Right atrium auricular region (tissue), 2 donors: ENCODE data around the gene CDK5RAP2. TPM values are rescaled to one million over a fixed set of nuclear protein-coding genes. Genes with fewer than 3 reads are reported as not detected.

ENCODE experiments used
- DNase-seq: peaks from one replicate; pipeline ENCODE4 v3.0.0-alpha.2; 2019; ENCODE audit warnings: low spot score
- H3K27ac ChIP-seq, 2 donors: fragments of 200-600 bp; sonication (generic); 1 replicate in 1 of 2; 2 replicates in 1 of 2; pipeline ENCODE4 v1.5.1; 2016 to 2019
- H3K27me3 ChIP-seq, 2 donors: fragments of 200-600 bp; sonication (generic); one replicate each; pipeline versions ENCODE4 v1.5.1 to v1.6.0; 2017 to 2019
- H3K36me3 ChIP-seq: fragments of 200-600 bp; sonication (generic); one replicate; pipeline ENCODE4 v1.5.1; 2016
- H3K4me1 ChIP-seq, 2 donors: fragments of 200-600 bp; sonication (generic); one replicate each; pipeline versions ENCODE4 v1.5.1 to v1.6.0; 2017 to 2019
- H3K4me3 ChIP-seq, 2 donors: fragments of 200-600 bp; sonication (generic); 1 replicate in 1 of 2; 2 replicates in 1 of 2; pipeline ENCODE4 v1.5.1; 2017 to 2019; ENCODE audit warnings: mild to moderate bottlenecking in 1 of 2, moderate library complexity in 1 of 2
- H3K9me3 ChIP-seq, 2 donors: fragments of 200-600 bp; sonication (generic); one replicate each; pipeline ENCODE4 v1.5.1; 2019
- CTCF ChIP-seq, 2 donors: fragments of 200-600 bp; sonication (generic); IDR thresholded peaks; one replicate each; pipeline ENCODE4 v1.5.1; 2019; ENCODE audit warnings: antibody characterized with exemption in 2 of 2
- total RNA-seq, 2 donors: library from RNA; depleted of rRNA; stranded (reverse); fragments of >200 nt; gene quantifications; one replicate each; pipeline ENCODE4 v1.1.0, GENCODE V29; 2016

The CDK5RAP2 gene
- total RNA-seq, 2 donors from 2014 or later = 36.7 to 40.4 TPM

DNA sequence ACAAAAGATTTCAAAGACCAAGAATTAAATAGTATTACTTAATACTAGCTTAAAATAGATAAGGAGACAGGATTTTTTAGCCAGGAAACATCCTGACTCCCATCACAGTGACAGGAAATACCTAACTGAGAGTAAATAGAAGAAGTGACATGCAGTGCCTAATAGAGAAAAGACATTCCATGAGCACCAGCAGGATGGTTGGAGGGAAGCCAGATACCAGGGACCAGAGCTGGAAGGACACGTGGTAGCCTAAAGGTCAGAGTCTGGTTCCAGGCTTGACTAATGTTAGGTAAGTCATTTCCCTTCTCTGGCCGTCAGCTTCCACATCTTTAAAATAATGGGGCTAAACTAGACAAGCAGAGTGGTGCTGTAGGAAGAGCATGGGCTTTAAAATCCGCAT, 41.6 kb downstream of the CDK5RAP2 start:
- no peak overlapping the region for H3K27ac ChIP-seq
- no peak for TF ChIP-seq CTCF (IDR thresholded peaks at IDR 0.05)
- DNase-seq = no peak
- H3K4me1 ChIP-seq = peaks cover 0 to 13% of the 10 kb centered on the region in 2 donors
- H3K36me3 ChIP-seq = peaks cover 31% of the 10 kb centered on the region
- H3K27me3 ChIP-seq = no peaks in the 10 kb centered on the region
- no peak overlapping the region for H3K4me3 ChIP-seq
- no peaks in the 10 kb centered on the region for H3K9me3 ChIP-seq

DNA sequence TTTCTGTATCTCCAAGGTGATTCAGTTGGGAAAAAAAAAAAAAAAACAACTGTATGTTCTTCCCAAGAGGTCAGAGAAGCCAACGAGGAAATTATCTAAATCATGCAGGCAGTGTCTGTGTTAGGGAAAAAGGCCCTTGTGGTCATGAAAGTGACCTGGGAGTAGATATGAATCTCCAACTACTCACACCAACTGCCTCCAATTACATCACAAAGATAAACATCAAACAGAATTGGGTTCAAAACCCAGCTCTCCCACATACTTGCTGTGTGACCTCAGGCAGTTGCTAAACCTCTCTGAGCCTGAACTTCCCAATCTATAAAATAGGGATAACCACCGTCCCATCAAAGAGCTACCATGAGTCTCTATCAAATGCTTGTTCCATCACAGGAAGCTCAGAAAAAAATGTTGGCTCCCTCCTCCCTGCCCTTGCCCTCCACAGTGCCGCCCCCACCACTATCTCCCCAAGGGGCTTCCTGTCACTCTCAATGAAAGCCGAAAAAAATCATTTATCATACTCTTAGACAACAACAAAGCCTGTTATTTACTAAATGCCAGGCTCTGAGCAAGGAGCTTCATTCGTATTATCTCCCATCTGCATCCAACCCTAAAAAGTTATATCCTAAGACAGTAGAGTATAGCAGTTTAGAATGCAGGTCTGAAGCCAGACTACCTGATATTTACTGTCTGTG, 42.9 kb downstream of the CDK5RAP2 start:
- no peak overlapping the region for H3K27ac ChIP-seq
- no peaks in the 10 kb centered on the region for H3K27me3 ChIP-seq
- TF ChIP-seq CTCF (IDR thresholded peaks at IDR 0.05) = no peak
- H3K9me3 ChIP-seq = no peaks in the 10 kb centered on the region
- peaks cover 41% of the 10 kb centered on the region for H3K36me3 ChIP-seq
- DNase-seq = no peak
- peaks cover 0 to 21% of the 10 kb centered on the region in 2 donors for H3K4me1 ChIP-seq
- no peak overlapping the region for H3K4me3 ChIP-seq

DNA sequence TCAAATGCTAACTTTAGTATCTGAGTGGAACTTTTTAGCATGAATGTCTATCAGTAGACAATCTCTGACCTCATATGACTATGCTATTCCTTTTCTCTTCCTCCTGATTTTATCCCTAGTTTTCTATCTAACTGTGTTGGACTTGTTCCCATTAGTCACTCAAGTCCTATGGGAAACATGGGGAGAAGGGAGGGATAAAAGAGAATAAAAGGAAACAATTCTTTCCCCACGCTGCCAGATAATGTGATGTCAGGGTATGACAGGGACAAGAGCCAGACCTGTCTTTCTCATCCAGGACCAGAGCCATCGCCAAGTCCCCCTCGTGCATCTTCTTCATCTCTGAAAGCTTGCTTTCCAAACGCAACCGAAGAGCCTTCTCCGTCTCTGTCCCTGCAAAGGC, 43.9 kb downstream of the CDK5RAP2 start:
- Histone ChIP-seq H3K36me3 (peaks cover 41% of the 10 kb centered on the region), H3K27ac (no peak overlapping the region), H3K4me1 (peaks cover 0 to 21% of the 10 kb centered on the region in 2 donors), H3K4me3 (no peak overlapping the region), H3K27me3 (no peaks in the 10 kb centered on the region), H3K9me3 (no peaks in the 10 kb centered on the region)
- DNase-seq = no peak
- TF ChIP-seq CTCF (IDR thresholded peaks at IDR 0.05) = no peak

DNA sequence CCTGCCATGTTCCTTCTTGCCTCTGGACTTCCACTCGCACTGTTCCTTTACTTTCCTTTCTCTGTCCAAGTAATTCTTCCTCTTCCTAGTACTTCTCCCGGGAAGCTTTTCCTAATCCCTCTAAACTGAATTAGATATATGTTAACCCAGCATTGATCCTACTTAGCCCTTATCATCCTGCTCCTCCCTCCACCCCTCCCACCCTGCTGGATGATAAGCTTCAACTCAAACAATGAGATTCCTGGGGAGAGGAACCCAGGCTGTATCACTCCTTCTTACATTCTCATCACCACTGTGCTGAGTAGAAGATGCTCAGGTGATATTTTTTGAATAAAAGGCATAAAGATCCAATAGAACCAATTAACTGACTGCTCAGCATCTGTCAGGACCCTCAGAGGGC, 45.7 kb downstream of the CDK5RAP2 start:
- H3K9me3 ChIP-seq = no peaks in the 10 kb centered on the region
- no peaks in the 10 kb centered on the region for H3K27me3 ChIP-seq
- no peak for TF ChIP-seq CTCF (IDR thresholded peaks at IDR 0.05)
- peaks cover 45% of the 10 kb centered on the region for H3K36me3 ChIP-seq
- no peak overlapping the region for H3K4me3 ChIP-seq
- H3K27ac ChIP-seq = no peak overlapping the region
- DNase-seq = no peak
- H3K4me1 ChIP-seq = peaks cover 0 to 21% of the 10 kb centered on the region in 2 donors

DNA sequence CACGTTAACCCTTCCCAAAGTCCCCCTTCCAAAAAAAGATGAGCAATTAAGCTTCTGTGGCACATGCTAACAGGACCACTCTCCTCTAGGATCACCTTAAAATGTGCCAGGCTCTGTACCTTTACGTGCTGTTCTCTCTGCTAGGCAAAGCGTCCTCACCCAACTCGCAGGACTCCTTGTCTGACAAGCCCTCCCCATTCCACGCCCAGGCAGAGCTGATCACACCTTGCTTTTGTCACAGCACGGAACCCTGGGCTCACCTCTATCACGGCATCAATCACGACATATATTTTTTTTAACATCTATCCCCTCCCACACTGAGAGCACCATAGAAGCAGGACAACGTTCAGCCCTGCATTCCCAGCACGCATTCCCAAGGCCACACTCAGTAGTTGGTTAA, 47.1 kb downstream of the CDK5RAP2 start:
- peaks cover 58% of the 10 kb centered on the region for H3K36me3 ChIP-seq
- no peak overlapping the region for H3K4me3 ChIP-seq
- no peaks in the 10 kb centered on the region for H3K27me3 ChIP-seq
- no peak for DNase-seq
- H3K9me3 ChIP-seq = no peaks in the 10 kb centered on the region
- TF ChIP-seq CTCF (IDR thresholded peaks at IDR 0.05) = no peak
- no peak overlapping the region for H3K27ac ChIP-seq
- H3K4me1 ChIP-seq = peaks cover 0 to 9% of the 10 kb centered on the region in 2 donors

GRCh38 chr9:120532475-120532874, 47.5 kb downstream of the CDK5RAP2 start:
- Histone ChIP-seq H3K27ac (no peak overlapping the region), H3K9me3 (no peaks in the 10 kb centered on the region), H3K4me1 (peaks cover 0 to 8% of the 10 kb centered on the region in 2 donors), H3K4me3 (no peak overlapping the region), H3K36me3 (peaks cover 61% of the 10 kb centered on the region), H3K27me3 (no peaks in the 10 kb centered on the region)
- DNase-seq = no peak
- TF ChIP-seq CTCF (IDR thresholded peaks at IDR 0.05) = no peak
